ENCODE data around the gene RRP9. TPM values are rescaled to one million over a fixed set of nuclear protein-coding genes. Genes with fewer than 3 reads are reported as not detected.

RRP9 gene
- total RNA-seq, 1 experiment from 2014 or later, result 43.2 TPM

- DNase-seq (ENCODE audit: low read depth), result no peak
Observed at GRCh38 chr3:51957520-51958205, 16.0 kb upstream of the RRP9 start.

GRCh38 chr3:51955893-51956770 is 14.4 kb upstream of the RRP9 start:
- DNase-seq (ENCODE audit: low read depth), result no peak

DNA sequence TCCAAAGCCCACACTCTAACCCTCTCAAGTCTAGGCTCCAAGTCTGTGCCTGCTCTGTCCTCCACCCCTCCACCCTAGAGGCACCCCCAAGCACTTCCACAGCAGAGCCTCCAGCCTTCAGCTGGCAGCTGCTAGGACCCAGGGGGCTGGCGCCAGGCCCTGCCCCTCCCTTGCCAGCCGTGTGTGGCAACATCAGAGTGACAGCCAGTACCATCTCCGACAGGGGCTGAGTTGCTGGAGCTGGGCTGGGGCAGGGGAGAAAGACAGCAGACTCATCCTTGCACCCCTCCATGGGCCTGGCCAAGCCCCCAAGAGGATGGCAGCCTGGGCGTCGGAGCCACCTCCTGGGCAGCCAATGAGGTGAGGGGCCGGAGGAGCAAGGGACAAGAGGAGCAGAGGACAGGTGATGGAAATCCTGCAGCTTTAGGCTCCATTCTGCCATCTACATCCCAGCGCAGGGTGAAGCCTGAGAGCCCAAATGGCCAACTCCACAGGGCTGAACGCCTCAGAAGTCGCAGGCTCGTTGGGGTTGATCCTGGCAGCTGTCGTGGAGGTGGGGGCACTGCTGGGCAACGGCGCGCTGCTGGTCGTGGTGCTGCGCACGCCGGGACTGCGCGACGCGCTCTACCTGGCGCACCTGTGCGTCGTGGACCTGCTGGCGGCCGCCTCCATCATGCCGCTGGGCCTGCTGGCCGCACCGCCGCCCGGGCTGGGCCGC is 13.6 kb upstream of the RRP9 start, which contains the start of gene GPR62:
TSS of gene GPR62 (plus strand) at position 207 of the 718 bp plus-strand sequence. CDS start at position 479, 272 bp downstream.
- DNase-seq (ENCODE audit: low read depth), result peak; percentile 25

GRCh38 chr3:51954713-51955112 is 13.0 kb upstream of the RRP9 start:
- DNase-seq (ENCODE audit: low read depth), result no peak

DNA sequence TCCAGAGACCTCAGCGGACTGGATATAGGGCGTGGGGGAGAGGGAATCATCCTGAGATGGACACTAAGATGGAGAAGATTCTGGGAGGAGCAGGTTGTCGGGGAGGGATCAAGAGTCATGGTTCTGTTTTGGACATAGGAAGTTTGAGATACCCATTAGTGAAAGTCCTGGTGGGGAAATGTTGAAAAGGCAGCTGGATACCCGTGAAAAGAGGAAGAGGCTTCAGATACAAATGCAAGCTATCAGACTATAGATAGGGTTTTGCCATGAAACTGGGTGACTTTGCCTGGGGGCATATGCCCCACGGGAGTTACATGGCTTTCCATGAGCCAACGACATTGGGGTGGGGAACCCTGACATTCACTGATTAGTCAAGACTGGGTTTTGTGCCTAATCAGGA is 12.4 kb upstream of the RRP9 start:
- DNase-seq (ENCODE audit: low read depth), result no peak

GRCh38 chr3:51953445-51953844 is 11.7 kb upstream of the RRP9 start:
- DNase-seq (ENCODE audit: low read depth), result peak; percentile 81

- no peak for DNase-seq (ENCODE audit: low read depth)
Observed at GRCh38 chr3:51950899-51951298, 9.2 kb upstream of the RRP9 start.

DNA sequence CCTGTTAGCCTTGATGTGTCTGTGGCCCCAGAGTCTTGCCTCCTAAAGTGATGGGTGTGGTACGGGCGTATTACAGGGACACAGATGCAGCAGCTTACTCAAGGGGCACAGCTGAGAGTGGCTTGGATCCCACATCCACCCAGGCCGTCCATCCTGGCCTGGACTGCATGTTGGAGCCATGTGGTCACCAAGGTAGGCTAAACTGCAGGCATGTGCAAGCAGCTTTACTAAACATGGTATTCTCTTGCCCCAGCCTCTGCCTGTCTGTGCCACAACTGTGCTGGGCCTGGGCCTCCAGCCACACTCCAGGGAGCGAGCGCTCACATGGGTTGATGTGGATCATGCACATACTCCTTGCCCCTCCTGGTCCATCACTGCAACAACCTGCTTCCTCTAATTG is 7.4 kb upstream of the RRP9 start:
- no peak for DNase-seq (ENCODE audit: low read depth)

DNA sequence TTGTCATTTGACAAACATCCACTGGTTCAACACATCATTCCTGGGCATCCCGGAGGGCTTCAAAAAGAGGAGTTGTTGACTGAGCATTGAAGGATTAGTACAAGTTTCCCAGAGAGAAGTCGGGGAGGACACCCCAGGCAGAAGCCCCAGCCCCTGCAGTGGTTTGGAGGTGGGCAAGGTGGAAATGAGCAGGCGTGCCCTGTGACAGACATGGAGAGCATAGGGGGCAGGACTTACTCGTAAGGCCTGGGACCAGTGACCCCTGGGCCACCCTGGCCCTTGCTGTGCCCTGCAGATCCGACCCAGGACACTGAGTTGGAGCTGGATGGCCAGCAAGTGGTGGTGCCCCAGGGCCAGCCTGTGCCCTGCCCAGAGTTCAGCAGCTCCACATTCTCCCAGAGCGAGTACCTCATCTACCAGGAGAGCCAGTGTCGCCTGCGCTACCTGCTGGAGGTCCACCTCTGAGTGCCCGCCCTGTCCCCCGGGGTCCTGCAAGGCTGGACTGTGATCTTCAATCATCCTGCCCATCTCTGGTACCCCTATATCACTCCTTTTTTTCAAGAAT is 6.4 kb upstream of the RRP9 start:
- DNase-seq (ENCODE audit: low read depth), result no peak

DNA sequence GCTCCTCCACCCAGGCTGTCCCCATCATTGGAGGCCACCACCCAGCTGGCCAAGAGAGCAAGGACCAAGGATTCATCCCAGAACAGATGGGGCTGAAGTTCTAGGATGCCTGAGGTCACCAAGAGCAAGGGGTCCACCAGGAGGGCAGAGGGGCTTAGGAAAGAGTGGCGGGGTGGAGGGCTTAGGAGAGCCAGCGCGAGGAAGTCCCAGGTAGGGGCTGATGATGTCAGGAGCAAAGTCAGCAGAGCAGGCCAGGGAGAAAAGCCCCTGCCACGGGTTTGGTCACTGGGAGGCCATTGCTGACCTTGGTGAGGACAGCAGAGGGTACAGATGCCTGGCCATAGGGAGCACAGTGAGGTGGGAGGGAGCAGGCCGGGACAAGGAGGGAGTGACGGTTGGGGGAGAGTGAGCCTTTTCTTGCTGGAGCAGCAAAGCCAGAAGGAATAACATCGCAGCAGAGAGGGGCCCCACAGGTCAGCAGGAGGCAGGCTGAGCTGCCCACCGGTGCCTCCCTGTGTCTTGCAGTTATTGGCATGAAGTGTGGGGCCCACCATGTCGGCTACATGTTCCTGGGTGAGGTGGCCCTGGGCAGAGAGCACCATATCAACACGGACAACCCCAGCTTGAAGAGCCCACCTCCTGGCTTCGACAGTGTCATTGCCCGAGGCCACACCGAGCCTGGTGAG is 5.7 kb upstream of the RRP9 start:
- no peak for DNase-seq (ENCODE audit: low read depth)

DNA sequence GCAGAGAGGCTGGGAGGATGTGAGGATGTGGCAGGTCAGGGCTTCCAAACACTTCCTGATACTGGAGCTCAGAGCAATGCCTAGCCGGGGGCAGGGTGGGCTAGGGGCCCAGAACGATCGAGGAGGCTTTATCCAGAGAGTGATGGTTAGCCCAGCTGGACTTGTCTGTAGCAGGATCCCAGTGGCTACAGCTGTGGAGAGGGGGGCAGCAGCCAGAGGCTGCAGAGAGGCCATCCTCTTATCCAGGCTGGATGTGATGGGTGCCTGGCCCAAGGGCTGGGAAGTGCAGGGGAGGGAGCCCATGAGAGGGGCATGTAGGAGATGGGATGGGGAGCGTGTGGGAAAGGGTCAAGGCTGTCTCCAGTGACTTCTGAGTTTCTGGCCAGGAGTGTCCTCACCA is 5.1 kb upstream of the RRP9 start:
- no peak for DNase-seq (ENCODE audit: low read depth)

DNA sequence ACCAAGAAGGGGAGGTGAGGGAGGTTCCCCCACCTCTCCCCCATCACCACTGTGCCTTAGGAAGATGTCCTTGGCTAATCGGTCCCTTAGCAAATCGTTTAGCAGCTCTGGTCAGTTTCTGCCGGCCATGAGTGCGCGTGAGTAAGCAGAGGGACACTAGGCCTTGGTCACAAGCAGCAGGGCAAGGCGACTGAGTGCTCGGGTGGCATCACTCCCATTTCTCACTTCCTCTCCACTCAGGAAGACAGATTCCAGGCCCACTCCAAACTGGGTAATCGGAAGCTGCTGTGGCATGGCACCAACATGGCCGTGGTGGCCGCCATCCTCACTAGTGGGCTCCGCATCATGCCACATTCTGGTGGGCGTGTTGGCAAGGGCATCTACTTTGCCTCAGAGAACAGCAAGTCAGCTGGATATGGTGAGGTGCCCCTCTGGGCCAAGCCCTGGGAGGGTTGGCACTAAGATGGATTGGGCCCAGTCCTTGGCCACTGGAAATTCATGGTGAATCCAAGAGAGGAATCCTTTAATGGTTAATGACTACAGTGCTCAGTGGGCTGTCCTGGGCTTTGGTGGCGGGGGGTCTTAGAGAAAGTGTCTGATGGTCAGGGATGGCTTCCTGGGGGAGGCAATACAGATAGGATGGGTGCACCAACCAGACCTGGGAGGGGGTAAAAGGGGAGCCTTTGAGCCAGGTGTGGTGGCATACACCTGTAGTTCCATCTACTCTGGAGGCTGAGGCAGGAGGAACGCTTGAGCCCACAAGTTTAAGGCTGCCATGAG is 4.4 kb upstream of the RRP9 start:
- DNase-seq (ENCODE audit: low read depth), result no peak

GRCh38 chr3:51945031-51945840 is 3.5 kb upstream of the RRP9 start:
- no peak for DNase-seq (ENCODE audit: low read depth)

GRCh38 chr3:51944451-51945021 is 2.8 kb upstream of the RRP9 start:
- no peak for DNase-seq (ENCODE audit: low read depth)

DNA sequence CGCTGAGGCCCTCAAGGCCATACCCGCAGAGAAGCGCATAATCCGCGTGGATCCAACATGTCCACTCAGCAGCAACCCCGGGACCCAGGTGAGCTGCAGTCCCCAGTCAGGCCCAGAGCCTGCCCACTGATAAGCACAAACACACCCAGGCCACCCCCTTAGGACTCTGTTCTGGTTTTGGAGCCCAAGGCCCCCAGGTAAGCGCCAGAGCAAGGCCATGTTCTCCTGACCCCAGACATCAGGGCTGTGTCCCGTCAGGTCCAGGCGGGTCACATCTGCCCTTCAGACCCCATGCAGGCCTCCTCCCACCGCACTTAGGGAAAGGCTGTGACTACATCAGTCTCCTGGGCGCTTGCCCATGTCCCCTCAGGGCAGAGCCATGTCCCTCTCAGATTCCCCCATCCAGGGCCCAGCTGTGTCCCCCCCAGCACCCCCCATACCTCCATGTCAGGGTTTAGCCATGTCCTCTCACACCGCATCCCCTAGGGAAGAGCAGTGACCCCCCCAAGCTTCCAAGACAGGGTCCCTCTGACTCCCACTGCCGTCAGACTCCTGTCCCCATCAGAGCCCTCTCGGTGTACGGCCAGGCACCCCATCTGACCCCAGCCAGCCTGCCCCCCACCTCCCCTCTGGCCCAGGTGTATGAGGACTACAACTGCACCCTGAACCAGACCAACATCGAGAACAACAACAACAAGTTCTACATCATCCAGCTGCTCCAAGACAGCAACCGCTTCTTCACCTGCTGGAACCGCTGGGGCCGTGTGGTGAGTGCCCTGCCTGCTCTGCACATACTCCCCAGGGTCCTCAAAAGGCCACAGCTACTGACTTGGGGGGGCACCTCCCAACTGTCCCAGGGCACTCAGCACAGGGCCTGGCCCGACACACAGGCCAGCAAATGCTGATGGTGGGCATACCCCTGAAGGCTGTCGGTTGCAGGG is 2.0 kb upstream of the RRP9 start:
- no peak for DNase-seq (ENCODE audit: low read depth)

GRCh38 chr3:51942603-51943450 is 1.1 kb upstream of the RRP9 start:
- DNase-seq (ENCODE audit: low read depth), result peak; percentile 65

GRCh38 chr3:51941463-51941797 is 274 bp downstream of the RRP9 start:
- no peak for DNase-seq (ENCODE audit: low read depth)

Data from LHCN-M2 (cell line).